ENCODE measurements around the gene BMERB1.
"Not testable (repeated sequence)": the region's sequence is repeated elsewhere in the genome, so short reads cannot be mapped to it uniquely, and the experiment has no call there.

Gene BMERB1

GRCh38 chr16:15567823-15568222 lies 133.4 kb downstream of the BMERB1 start:
- TF ChIP-seq, protein P1, sequence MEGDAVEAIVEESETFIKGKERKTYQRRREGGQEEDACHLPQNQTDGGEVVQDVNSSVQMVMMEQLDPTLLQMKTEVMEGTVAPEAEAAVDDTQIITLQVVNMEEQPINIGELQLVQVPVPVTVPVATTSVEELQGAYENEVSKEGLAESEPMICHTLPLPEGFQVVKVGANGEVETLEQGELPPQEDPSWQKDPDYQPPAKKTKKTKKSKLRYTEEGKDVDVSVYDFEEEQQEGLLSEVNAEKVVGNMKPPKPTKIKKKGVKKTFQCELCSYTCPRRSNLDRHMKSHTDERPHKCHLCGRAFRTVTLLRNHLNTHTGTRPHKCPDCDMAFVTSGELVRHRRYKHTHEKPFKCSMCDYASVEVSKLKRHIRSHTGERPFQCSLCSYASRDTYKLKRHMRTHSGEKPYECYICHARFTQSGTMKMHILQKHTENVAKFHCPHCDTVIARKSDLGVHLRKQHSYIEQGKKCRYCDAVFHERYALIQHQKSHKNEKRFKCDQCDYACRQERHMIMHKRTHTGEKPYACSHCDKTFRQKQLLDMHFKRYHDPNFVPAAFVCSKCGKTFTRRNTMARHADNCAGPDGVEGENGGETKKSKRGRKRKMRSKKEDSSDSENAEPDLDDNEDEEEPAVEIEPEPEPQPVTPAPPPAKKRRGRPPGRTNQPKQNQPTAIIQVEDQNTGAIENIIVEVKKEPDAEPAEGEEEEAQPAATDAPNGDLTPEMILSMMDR (IDR thresholded peaks at IDR 0.05; ENCODE audit: low read depth, low read length) = no peak
- TF ChIP-seq, protein P2, sequence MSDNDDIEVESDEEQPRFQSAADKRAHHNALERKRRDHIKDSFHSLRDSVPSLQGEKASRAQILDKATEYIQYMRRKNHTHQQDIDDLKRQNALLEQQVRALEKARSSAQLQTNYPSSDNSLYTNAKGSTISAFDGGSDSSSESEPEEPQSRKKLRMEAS (IDR thresholded peaks at IDR 0.05; ENCODE audit: low read depth, low read length) = no peak
- TF ChIP-seq POLR2A (IDR thresholded peaks at IDR 0.05; ENCODE audit: extremely low read depth, insufficient read length) = no peak
- no peak for TF ChIP-seq MYC (IDR thresholded peaks at IDR 0.05; ENCODE audit: low read depth, low read length)
- no peak overlapping the region for H3K4me3 ChIP-seq (ENCODE audit: low read depth, low read length)
- no peak for DNase-seq (ENCODE audit: low read depth)

DNA sequence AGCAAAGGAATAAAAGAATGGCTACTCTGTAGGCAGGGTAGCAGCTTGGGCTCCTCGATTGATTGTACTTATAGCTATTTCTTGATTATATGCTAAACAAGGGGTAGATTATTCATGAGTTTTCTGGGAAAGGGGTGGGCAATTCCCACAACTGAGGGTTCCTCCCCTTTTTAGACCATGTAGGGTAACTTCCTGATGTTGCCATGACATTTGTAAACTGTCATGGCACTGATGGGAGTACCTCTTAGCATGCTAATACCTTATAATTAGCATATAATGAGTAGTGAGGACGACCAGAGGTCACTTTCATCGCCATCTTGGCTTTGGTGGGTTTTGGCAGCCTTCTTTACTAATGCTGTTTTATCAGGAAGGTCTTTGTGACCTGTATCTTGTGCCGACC lies 136.3 kb downstream of the BMERB1 start:
- not testable (repeated sequence) for H3K4me3 ChIP-seq (ENCODE audit: low read depth, low read length); DNase-seq (ENCODE audit: low read depth)

- TF ChIP-seq, protein P1 (IDR thresholded peaks at IDR 0.05; ENCODE audit: low read depth, low read length) = no peak
- TF ChIP-seq POLR2A (IDR thresholded peaks at IDR 0.05; ENCODE audit: extremely low read depth, insufficient read length) (no peak), MYC (IDR thresholded peaks at IDR 0.05; ENCODE audit: low read depth, low read length) (no peak)
- TF ChIP-seq, protein P2 (IDR thresholded peaks at IDR 0.05; ENCODE audit: low read depth, low read length) = no peak
- peak; percentile 31 for DNase-seq (ENCODE audit: low read depth)
- no peak overlapping the region for H3K4me3 ChIP-seq (ENCODE audit: low read depth, low read length)
Measured at GRCh38 chr16:15571557-15571956, 137.2 kb downstream of the BMERB1 start.

DNA sequence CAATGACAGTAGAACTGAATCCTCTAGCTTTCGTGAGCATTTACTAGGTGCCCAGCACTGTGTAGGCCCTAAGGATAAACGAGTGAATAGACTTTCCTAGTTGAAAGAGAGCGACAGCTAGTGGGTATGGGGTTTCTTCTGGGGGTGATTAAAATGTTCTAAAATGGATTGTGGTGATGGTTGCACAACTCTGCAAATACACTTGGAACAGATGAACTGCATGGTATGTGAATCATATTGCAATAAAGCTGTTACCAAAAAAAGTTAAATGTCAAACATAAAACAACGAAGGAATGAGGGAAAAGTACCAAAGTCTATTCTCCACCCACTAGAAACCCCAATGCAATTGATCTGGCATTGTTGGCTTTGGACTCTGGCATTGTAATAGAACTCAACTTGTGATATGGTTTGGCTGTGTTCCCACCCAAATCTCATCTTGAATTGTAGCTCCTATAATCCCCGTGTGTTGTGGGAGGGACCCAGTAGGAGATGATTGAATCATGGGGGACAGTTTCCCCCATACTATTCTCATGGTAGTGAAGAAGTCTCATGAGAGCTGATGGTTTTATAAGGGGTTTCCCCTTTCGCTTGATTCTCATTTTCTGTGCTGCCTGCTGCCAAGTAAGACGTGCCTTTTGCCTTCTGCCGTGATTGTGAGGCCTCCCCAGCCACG lies 138.1 kb downstream of the BMERB1 start:
- H3K4me3 ChIP-seq (ENCODE audit: low read depth, low read length) = no peak overlapping the region
- TF ChIP-seq POLR2A (IDR thresholded peaks at IDR 0.05; ENCODE audit: extremely low read depth, insufficient read length) (no peak), MYC (IDR thresholded peaks at IDR 0.05; ENCODE audit: low read depth, low read length) (no peak)
- TF ChIP-seq, protein P2 (IDR thresholded peaks at IDR 0.05; ENCODE audit: low read depth, low read length) = no peak
- TF ChIP-seq, protein P1 (IDR thresholded peaks at IDR 0.05; ENCODE audit: low read depth, low read length) = no peak
- DNase-seq (ENCODE audit: low read depth) = peak; percentile 68

DNA sequence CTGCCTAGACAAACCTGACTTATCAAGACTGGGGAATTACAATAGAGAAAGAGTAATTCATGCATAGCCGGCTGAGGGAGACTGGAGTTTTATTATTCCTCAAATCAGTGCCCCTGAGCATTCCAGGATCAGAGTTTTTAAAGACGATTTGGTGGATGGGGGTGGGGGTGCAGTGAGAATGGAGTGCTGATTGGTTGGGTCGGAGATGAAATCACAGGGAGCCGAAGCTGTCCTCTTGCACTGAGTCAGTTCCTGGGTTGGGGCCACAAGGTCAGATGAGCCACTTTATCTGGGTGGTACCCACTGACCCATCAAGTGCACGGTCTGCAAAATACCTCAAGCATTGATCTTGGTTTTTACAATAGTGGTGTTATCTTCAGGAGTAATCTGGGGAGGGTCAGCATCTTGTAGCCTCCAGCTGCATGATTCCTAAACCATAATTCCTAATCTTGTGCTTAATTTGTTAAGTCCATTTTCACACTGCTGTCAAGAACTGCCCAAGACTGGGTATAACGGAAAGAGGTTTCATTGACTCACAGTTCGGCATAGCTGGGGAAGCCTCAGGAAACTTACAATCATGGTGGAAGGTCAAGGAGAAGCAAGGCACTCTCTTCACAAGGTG lies 139.0 kb downstream of the BMERB1 start:
- TF ChIP-seq, protein P1 (IDR thresholded peaks at IDR 0.05; ENCODE audit: low read depth, low read length) = no peak
- TF ChIP-seq, protein P2 (IDR thresholded peaks at IDR 0.05; ENCODE audit: low read depth, low read length) = no peak
- TF ChIP-seq POLR2A (IDR thresholded peaks at IDR 0.05; ENCODE audit: extremely low read depth, insufficient read length) (no peak), MYC (IDR thresholded peaks at IDR 0.05; ENCODE audit: low read depth, low read length) (no peak)
- DNase-seq (ENCODE audit: low read depth) = no peak
- H3K4me3 ChIP-seq (ENCODE audit: low read depth, low read length) = no peak overlapping the region

DNA sequence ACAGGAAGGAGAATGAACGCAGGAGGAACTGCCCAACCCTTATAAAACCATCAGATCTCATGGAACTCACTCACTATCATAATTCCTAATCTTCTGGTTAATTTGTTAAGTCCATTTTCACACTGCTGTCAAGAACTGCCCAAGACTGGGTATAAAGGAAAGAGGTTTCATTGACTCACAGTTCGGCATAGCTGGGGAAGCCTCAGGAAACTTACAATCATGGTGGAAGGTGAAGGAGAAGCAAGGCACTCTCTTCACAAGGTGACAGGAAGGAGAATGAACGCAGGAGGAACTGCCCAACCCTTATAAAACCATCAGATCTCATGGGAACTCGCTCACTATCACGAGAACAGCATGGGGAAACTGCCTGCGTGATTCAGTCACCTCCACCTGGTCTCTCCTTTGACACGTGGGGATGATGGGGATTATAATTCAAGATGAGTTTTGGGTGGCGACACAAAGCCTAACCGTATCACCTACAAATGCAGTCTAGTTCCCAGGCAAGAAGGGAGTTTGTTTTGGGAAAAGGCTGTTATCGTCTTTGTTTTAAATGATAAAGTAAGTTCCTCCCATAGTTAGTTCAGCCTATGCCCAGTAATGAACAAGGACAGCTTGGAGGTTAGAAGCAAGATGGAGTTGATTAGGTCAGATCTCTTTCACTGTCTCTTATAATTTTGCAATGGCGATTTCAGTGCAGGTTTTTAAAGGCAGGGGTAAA lies 139.7 kb downstream of the BMERB1 start:
- not testable (repeated sequence) for DNase-seq (ENCODE audit: low read depth); H3K4me3 ChIP-seq (ENCODE audit: low read depth, low read length)

Measured in NB4 (cell line).